BE2C (cell line): ENCODE results near the gene DUSP23.

Experiments used
- DNase-seq: peaks from one replicate; pipeline ENCODE4 v3.0.0-alpha.2; 2020
- H3K27me3 ChIP-seq: fragments of 250-450 bp; sonication (Bioruptor Pico); 2 replicates; pipeline ENCODE4 v1.5.1; 2020; ENCODE audit warnings: mild to moderate bottlenecking
- H3K36me3 ChIP-seq: fragments of 250-450 bp; sonication (Bioruptor Pico); 2 replicates; pipeline ENCODE4 v1.5.1; 2020; ENCODE audit warnings: mild to moderate bottlenecking
- H3K4me1 ChIP-seq: fragments of 250-450 bp; sonication (Bioruptor Pico); 2 replicates; pipeline ENCODE4 v1.5.1; 2020
- H3K4me3 ChIP-seq: 2 replicates; pipeline ENCODE4 v1.5.1; 2011; ENCODE audit warnings: low read depth, low read length
- H3K9me3 ChIP-seq: fragments of 250-450 bp; sonication (Bioruptor Pico); 2 replicates; pipeline ENCODE4 v1.5.1; 2020
- TF ChIP-seq, protein P1 (sequence below): IDR thresholded peaks from 2 replicates; pipeline ENCODE4 v1.5.1; 2012; ENCODE audit warnings: mild to moderate bottlenecking, low read depth, low read length

The DUSP23 gene

GRCh38 chr1:159830722-159831121, 50.0 kb downstream of the DUSP23 start:
- Histone ChIP-seq H3K36me3 (no peaks in the 10 kb centered on the region), H3K9me3 (no peaks in the 10 kb centered on the region), H3K27me3 (no peaks in the 10 kb centered on the region), H3K4me3 (no peak overlapping the region), H3K4me1 (no peaks in the 10 kb centered on the region; the same call in 1 of the 2 replicates)
- TF ChIP-seq, protein P1, sequence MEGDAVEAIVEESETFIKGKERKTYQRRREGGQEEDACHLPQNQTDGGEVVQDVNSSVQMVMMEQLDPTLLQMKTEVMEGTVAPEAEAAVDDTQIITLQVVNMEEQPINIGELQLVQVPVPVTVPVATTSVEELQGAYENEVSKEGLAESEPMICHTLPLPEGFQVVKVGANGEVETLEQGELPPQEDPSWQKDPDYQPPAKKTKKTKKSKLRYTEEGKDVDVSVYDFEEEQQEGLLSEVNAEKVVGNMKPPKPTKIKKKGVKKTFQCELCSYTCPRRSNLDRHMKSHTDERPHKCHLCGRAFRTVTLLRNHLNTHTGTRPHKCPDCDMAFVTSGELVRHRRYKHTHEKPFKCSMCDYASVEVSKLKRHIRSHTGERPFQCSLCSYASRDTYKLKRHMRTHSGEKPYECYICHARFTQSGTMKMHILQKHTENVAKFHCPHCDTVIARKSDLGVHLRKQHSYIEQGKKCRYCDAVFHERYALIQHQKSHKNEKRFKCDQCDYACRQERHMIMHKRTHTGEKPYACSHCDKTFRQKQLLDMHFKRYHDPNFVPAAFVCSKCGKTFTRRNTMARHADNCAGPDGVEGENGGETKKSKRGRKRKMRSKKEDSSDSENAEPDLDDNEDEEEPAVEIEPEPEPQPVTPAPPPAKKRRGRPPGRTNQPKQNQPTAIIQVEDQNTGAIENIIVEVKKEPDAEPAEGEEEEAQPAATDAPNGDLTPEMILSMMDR, result no peak
- DNase-seq, result no peak

DNA sequence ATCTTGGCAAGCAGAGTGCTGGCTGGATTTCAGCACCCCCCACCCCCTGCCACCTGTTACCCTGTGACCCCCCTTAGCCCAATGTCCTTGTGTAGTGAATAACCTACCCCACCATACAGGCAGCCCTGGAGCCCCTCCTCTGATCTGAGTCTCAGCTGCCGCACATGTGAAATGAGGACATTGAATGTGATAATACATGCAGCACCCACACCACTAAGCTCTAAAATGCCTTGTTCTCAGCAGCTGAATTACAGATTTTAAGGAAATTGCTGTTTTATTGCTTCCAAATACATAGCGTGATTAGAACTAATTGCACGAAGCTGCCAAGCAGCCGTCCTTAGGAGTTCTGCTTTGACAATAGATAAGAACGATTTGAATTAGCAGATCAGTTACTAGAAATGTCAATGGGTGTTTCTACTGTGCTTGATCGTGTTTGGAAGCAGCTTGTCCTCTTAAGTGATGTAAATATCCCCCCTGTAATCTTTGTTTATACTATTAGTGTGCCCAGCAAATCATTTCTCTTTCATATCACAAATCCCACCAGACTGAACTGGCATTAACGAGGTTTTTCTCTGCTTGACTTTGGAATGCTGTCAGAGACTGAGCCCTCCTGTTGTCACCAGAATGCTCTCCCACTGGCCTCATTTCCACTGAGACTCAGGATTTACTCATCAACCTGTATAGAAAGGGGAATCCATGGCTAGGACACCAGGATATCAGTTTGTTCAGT, 50.8 kb downstream of the DUSP23 start:
- Histone ChIP-seq H3K4me1 (no peaks in the 10 kb centered on the region; the same call in 1 of the 2 replicates), H3K36me3 (no peaks in the 10 kb centered on the region), H3K27me3 (no peaks in the 10 kb centered on the region), H3K9me3 (no peaks in the 10 kb centered on the region), H3K4me3 (no peak overlapping the region)
- DNase-seq, result no peak
- TF ChIP-seq, protein P1, result no peak
